T-helper 2 cell treated with Interferon-gamma antibody and Interleukin-4, amounts not matched to agents 100 ng/mL and 5 ng/mL, for 36 hours (primary cell): ENCODE measurements around the gene CNTN2. TPM values are rescaled to one million over a fixed set of nuclear protein-coding genes. Genes with fewer than 3 reads are reported as not detected.

ENCODE experiments used
- intact Hi-C: fragments of 100-400 bp; cut with micrococcal nuclease; formaldehyde crosslinking; loops from one replicate; pipeline ENCODE4 v1.15.1; 2023
- total RNA-seq: library from RNA; stranded (reverse); gene quantifications from 2 replicates; pipeline ENCODE4 v1.2.3, GENCODE V29; 2022

CNTN2 gene, protein sequence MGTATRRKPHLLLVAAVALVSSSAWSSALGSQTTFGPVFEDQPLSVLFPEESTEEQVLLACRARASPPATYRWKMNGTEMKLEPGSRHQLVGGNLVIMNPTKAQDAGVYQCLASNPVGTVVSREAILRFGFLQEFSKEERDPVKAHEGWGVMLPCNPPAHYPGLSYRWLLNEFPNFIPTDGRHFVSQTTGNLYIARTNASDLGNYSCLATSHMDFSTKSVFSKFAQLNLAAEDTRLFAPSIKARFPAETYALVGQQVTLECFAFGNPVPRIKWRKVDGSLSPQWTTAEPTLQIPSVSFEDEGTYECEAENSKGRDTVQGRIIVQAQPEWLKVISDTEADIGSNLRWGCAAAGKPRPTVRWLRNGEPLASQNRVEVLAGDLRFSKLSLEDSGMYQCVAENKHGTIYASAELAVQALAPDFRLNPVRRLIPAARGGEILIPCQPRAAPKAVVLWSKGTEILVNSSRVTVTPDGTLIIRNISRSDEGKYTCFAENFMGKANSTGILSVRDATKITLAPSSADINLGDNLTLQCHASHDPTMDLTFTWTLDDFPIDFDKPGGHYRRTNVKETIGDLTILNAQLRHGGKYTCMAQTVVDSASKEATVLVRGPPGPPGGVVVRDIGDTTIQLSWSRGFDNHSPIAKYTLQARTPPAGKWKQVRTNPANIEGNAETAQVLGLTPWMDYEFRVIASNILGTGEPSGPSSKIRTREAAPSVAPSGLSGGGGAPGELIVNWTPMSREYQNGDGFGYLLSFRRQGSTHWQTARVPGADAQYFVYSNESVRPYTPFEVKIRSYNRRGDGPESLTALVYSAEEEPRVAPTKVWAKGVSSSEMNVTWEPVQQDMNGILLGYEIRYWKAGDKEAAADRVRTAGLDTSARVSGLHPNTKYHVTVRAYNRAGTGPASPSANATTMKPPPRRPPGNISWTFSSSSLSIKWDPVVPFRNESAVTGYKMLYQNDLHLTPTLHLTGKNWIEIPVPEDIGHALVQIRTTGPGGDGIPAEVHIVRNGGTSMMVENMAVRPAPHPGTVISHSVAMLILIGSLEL
- not detected in 2 replicates for total RNA-seq

GRCh38 chr1:205042911-205043806, at the start of gene CNTN2:
Gene CNTN2, plus strand, starts transcription at chr1:205043212. Its CDS starts 9,974 bp downstream, at chr1:205053186.
- intact Hi-C loops: no loop called here

- intact Hi-C loops: no loop called here
Measured at GRCh38 chr1:204994086-204994862, 48.7 kb upstream of the CNTN2 start.

DNA sequence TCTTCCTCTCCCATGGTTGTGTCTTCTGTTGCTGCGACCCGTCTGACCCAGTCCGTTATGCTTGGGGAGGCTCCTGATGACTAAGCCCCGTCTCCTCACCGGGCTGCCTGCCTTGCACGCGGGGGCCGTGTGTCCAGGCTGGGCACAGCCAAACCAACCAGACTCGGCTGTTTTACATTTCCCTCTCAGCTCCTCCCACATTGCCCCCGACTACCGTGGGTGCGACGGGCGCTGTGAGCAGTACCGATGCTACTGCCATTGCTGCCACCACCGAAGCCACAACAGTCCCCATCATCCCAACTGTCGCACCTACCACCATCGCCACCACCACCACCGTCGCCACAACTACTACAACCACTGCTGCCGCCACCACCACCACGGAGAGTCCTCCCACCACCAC, 46.0 kb upstream of the CNTN2 start:
- intact Hi-C loops: no loop called here

- intact Hi-C loops: no loop called here
Measured at GRCh38 chr1:204997591-204998355, 45.2 kb upstream of the CNTN2 start.

DNA sequence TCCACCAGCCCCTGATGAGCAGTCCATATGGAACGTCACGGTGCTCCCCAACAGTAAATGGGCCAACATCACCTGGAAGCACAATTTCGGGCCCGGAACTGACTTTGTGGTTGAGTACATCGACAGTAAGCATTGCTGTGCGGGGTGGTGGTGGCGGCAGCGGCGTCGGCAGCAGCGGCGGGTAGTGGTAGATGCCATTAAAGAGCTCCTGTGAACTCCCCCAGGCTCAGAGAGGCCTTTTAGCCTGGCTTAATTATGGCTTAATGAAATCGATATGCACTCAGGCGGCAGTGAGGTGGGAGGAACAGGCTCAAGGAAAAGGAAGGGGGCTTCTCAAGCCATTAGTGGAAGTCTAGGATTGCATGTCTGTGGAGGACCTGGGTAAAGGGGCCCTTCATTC, 41.9 kb upstream of the CNTN2 start:
- intact Hi-C loops: no loop called here

- intact Hi-C loops: no loop called here
Measured at GRCh38 chr1:205002705-205003104, 40.3 kb upstream of the CNTN2 start.

GRCh38 chr1:205003358-205004131, 39.5 kb upstream of the CNTN2 start:
- intact Hi-C loops: no loop called here

DNA sequence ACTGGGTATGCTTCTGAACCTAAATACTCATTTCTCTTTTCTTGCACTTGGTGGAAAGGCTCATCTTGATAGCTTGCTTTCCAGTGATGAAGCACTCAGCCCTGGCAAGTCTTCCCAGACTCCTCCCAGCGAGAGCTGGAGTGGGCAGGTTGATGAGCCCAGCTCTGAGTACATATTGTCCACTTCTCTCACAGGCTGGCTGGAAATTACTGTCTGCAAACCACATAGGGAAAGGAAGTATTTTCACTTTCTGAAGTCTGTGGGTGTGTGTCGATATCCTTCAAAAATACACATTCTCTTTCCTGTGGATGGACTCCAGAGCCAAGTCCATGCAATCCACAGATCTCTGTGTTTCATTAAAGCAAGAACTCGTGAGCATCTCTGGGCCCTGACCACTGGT, 38.7 kb upstream of the CNTN2 start:
- intact Hi-C loops: no loop called here

GRCh38 chr1:205008896-205009295, 34.1 kb upstream of the CNTN2 start:
- intact Hi-C loops: no loop called here

DNA sequence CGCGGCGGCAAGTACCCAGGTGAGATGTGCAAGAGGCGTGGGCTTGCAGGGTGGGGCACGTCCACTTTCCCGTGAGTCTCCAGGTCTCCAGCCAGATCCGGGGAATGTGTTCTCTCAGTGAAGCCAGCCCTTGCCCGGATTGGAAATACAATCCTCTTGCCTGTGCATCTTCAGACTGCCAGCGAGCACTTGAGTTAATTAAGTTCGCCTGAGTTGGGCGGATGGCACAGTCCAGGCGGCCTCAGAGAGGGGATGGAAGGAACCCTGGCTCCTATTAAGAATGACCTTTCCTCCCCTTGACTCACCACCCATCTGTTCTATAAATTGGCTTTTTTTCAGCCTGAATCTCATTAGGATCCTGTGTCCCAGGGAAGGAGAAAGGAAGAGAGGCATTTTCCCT, 33.3 kb upstream of the CNTN2 start:
- intact Hi-C loops: no loop called here

DNA sequence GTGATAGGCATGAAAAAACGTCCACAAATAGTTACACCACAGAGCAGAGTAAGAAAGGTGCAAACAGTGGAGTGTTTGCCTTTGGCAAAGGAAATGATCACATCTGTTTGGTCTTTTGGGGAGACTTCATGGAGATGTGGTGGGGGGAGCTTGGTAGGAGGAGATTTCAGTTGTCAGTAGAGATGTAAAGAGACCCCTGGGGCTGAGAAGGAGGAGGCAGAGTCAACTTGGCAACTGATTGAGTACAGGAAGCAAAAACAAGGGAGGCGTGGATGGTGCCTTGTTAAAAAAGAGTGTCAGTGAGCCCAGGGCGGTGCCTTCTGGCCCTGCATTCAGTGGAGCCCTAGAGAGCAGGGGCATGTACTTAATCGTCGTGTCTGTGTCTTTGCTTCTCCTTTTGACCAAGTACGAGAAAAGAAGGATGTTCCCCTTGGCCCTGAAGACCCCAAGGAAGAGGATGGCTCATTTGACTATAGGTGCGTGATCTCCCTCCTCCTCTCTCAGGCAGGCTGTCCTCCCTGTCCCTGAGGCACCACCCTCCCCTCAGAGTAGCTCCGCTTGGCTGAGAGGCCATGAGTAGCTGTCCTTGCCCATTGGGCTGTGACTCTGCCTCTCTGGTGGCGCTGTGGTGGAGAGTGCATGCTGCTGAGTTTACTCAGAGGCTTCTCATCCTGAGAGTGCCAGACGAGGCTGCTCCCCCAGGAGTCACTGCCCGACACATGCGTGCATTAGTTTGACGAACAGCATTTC, 30.4 kb upstream of the CNTN2 start:
- intact Hi-C loops: no loop called here

GRCh38 chr1:205013683-205014367, 29.2 kb upstream of the CNTN2 start:
- intact Hi-C loops: no loop called here

- intact Hi-C loops: no loop called here
Measured at GRCh38 chr1:205014783-205015182, 28.2 kb upstream of the CNTN2 start.

DNA sequence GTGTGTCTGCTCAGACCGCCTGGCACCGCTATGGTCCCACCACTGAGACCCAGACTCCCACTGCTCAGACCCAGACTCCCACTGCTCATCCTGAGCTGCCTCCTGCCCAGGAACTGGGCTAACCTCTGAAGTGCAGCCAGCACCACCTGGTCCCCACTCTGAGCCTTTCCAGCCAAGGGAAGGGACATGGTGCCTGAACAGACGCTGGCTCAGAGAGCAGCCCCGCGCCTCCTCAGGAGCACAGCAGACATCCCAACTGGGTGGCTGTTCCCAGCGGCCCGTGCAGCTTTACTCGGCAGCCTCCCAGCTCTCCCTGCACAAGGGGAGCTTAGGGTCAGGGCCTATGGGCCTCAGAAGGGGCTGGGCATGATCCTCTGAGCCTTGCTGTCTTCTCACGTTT, 27.8 kb upstream of the CNTN2 start:
- intact Hi-C loops: no loop called here

DNA sequence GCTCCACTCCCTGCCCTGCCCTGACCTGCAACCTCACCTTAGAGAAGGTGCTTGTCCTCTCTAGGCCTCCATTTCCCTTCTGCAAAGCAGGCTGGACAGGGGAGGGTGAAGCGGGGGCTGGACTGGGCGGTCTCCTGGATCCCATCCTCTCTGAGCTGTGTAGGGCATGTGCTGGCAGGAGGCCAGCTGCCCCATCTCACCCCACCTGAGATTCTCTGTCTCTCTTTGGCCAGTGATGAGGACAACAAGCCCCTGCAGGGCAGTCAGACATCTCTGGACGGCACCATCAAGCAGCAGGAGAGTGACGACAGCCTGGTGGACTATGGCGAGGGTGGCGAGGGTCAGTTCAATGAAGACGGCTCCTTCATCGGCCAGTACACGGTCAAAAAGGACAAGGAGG, 26.9 kb upstream of the CNTN2 start:
- intact Hi-C loops: no loop called here

GRCh38 chr1:205016584-205016983, 26.4 kb upstream of the CNTN2 start:
- intact Hi-C loops: no loop called here

DNA sequence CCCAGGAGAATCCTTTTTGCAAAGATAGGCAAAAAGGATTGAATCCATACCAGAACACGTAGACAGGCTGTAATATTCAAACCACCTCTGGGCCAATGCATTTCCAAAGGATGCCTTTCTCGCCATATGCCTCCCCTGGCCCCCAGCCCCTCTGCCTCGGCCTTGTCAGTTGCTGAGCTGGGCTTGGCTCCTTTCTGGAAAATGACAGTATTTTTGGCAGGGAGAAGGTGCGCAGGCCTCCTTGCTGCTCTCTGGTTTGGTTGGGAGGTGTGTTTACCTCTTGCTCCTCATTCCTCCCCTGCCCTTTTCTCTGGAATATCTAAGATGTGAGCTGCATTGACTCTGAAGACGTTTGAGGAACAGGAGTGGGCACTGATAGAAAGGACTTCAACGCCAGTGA, 26.0 kb upstream of the CNTN2 start:
- intact Hi-C loops: no loop called here
